ENCODE measurements around the gene PRPF19. TPM values are rescaled to one million over a fixed set of nuclear protein-coding genes. Genes with fewer than 3 reads are reported as not detected.

PRPF19 gene
- total and polyA plus RNA-seq, 2 of the 4 experiments (the other 2 are of a cell fraction): 29.8 to 50.4 TPM

DNA sequence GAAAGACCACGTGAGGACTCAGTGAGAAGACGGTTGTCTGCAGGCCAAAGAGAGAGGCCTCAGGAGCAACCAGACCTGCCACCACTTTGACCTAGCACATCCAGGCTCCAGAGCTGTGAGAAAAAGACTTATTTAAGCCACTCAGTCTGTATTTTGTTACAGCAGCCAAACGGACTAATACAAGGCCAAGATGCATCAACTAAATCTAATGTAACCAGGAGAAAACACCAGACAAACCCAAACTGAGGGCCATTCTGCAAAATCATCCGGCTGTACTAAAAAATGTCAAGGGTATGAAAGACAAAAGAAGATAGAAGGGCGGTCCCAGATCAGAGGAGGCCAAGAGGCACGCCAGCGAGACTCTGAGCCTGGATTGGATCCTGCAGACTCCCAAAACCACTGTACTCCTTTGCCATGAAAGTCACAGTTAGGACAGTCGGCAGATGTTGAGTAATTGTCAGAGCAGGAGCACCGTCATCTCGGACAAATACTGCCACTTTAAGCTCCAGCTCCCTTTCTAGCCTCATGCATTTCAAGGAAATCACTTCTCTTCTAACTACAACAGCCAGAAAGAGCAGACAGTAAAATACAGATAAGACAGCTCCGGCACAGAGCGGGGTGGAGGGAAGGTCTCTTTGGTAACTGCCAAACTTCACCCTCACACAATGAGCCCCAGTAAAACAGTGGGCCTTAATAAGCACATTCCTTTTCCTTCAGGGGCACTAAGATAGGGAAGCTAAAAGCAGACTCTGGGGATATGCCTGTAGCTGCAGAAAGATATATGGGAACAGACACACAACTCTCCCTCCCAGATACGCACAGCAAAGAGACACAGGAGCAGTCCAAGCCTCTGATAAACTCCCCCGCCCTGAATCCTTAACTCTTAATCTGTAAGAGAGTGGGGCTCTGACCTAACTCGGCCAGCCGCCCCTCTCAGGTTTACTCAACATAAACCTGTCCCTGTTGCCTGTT lies 42.5 kb downstream of the PRPF19 start:
- Histone ChIP-seq H3K23ac (ENCODE audit: low read depth, low read length) (no peak overlapping the region), H4K5ac (ENCODE audit: low read depth, low read length) (no peak overlapping the region), H4K8ac (ENCODE audit: low read depth in 2 of 2, low read length in 2 of 2) (no peak overlapping the region), H2AFZ (replicated peaks; ENCODE audit: low read length, poor library complexity) (no peak overlapping the region), H3K18ac (ENCODE audit: low read depth, low read length) (no peak overlapping the region), H3K79me1 (ENCODE audit: low read depth in 1 of 2, low read length in 2 of 2) (no peaks in the 10 kb centered on the region), H2BK5ac (ENCODE audit: low read depth, low read length, poor library complexity, severe bottlenecking) (no peak overlapping the region), H4K91ac (ENCODE audit: insufficient read depth, low read depth, low read length) (no peak overlapping the region), H3K14ac (replicated peaks; ENCODE audit: low read depth, low read length) (no peak overlapping the region), H3K56ac (ENCODE audit: extremely low read depth, insufficient read depth, low read length) (no peak overlapping the region), H2BK120ac (ENCODE audit: low read depth, low read length) (no peak overlapping the region), H4K20me1 (ENCODE audit: insufficient read depth, low read length) (no peaks in the 10 kb centered on the region), H2BK15ac (ENCODE audit: low read depth, low read length) (no peak overlapping the region), H2BK20ac (ENCODE audit: low read depth, low read length) (no peak overlapping the region), H3K4ac (ENCODE audit: low read depth, low read length) (no peak overlapping the region), H3K4me2 (ENCODE audit: low read depth, low read length) (no peak overlapping the region), H3K9me3 (ENCODE audit: control insufficient read depth, insufficient read depth, low read length) (no peaks in the 10 kb centered on the region), H3K4me1 (ENCODE audit: control insufficient read depth, insufficient read depth, low read length) (peaks cover 1% of the 10 kb centered on the region; the same call in 1 of the 2 replicates), H2AK9ac (replicated peaks; ENCODE audit: low read depth, low read length, poor library complexity) (no peak overlapping the region), H3K27ac (ENCODE audit: insufficient read depth, low read length) (no peak overlapping the region), H3K27me3 (ENCODE audit: control insufficient read depth, insufficient read depth, low read length) (peaks cover 13% of the 10 kb centered on the region), H3K9me1 (ENCODE audit: insufficient read depth, low read length) (peaks cover 1% of the 10 kb centered on the region; the same call in 1 of the 2 replicates), H3K9ac (ENCODE audit: low read depth, low read length) (no peak overlapping the region), H3K36me3 (ENCODE audit: control insufficient read depth, insufficient read depth, low read length) (no peaks in the 10 kb centered on the region), H3K4me3 (ENCODE audit: insufficient read depth, low read depth, low read length) (no peak overlapping the region), H2AK5ac (ENCODE audit: low read depth, low read length) (no peak overlapping the region)
- 80% methylated on average over 4 of the region's 16 CpGs; no CpG with 5 or more reads in 1 of the 2 experiments for WGBS, 2 experiments (ENCODE audit: extremely low coverage in 2 of 2, insufficient read length in 1 of 2)
- CTCF ChIA-PET: no interaction called here
- POLR2A ChIA-PET (ENCODE audit: unreplicated experiment): no interaction called here
- intact Hi-C loops (cut with micrococcal nuclease) (no loop called here), dilution Hi-C loops (cut with HindIII; ENCODE audit: low sequenced_read_pairs, unreplicated experiment) (no loop called here), in situ Hi-C loops (cut with MboI; ENCODE audit: low sequenced_read_pairs) (no loop called here)
- TF ChIP-seq SMC3 (IDR thresholded peaks at IDR 0.05; ENCODE audit: low read depth, low read length): no peak
- no peak for TF ChIP-seq POLR2A (IDR thresholded peaks at IDR 0.05; ENCODE audit: low read depth, low read length)
- no peak for TF ChIP-seq RCOR1 (IDR thresholded peaks at IDR 0.05; ENCODE audit: insufficient replicate concordance, low read length)
- no peak for TF ChIP-seq RAD21 (IDR thresholded peaks at IDR 0.05; ENCODE audit: low read length)
- TF ChIP-seq USF2 (IDR thresholded peaks at IDR 0.05; ENCODE audit: low read depth, low read length): no peak
- no peak for TF ChIP-seq FOS (IDR thresholded peaks at IDR 0.05; ENCODE audit: low read depth, low read length)
- no peak for TF ChIP-seq MXI1 (IDR thresholded peaks at IDR 0.05; ENCODE audit: borderline replicate concordance, low read depth, low read length)
- DNase-seq (no peak), ATAC-seq (ENCODE audit: low read depth) (no peak)
- no TSS peak for BruUV-seq (replicated peaks)
